Skin epidermis (tissue), 12 donors: ENCODE measurements around the gene MYBPH.

Experiments used
- H3K27ac ChIP-seq, 21 experiments: fragments of 200-600 bp; sonication (generic) in 11 of 21; one replicate each; pipeline ENCODE4 v1.5.0; 2020; ENCODE audit warnings: mild to moderate bottlenecking in 3 of 21, inconsistent platforms in 2 of 21, moderate library complexity in 2 of 21
- H3K4me3 ChIP-seq, 7 experiments: fragments of 200-600 bp; sonication (generic) in 2 of 7; one replicate each; pipeline ENCODE4 v1.5.0; 2020; ENCODE audit warnings: inconsistent platforms in 2 of 7, mild to moderate bottlenecking in 2 of 7, moderate library complexity in 1 of 7

The MYBPH gene

GRCh38 chr1:203183828-203184227 is 8.2 kb upstream of the MYBPH start:
- no peak overlapping the region for H3K4me3 ChIP-seq
- peak overlapping the region in 1 of 21 experiments; percentile 45 for H3K27ac ChIP-seq

- Histone ChIP-seq H3K4me3 (no peak overlapping the region), H3K27ac (no peak overlapping the region)
These were observed 6.8 kb upstream of the MYBPH start for GRCh38 chr1:203182387-203182953.

- no peak overlapping the region for H3K4me3 ChIP-seq
These were observed 6.2 kb upstream of the MYBPH start for GRCh38 chr1:203181586-203182386.

GRCh38 chr1:203180611-203181330 is 5.1 kb upstream of the MYBPH start:
- H3K27ac ChIP-seq = no peak overlapping the region
- H3K4me3 ChIP-seq = no peak overlapping the region

More at GRCh38 chr1:203181586-203182386, 6.2 kb upstream of the MYBPH start:
- peak overlapping the region in 1 of 21 experiments; percentile 18 for H3K27ac ChIP-seq

GRCh38 chr1:203179667-203180005 is 4.0 kb upstream of the MYBPH start:
- no peak overlapping the region for H3K27ac ChIP-seq
- H3K4me3 ChIP-seq = no peak overlapping the region

- Histone ChIP-seq H3K4me3 (no peak overlapping the region), H3K27ac (peak overlapping the region in 1 of 21 experiments; percentile 8)
These were observed 3.4 kb upstream of the MYBPH start for GRCh38 chr1:203178821-203179666.

GRCh38 chr1:203178083-203178482 is 2.5 kb upstream of the MYBPH start:
- Histone ChIP-seq H3K4me3 (no peak overlapping the region), H3K27ac (peak overlapping the region in 1 of 21 experiments; percentile 8)

GRCh38 chr1:203177470-203178039 is 1.9 kb upstream of the MYBPH start:
- peak overlapping the region in 1 of 21 experiments; percentile 8 for H3K27ac ChIP-seq

GRCh38 chr1:203177036-203177405 is 1.4 kb upstream of the MYBPH start:
- Histone ChIP-seq H3K4me3 (no peak overlapping the region), H3K27ac (no peak overlapping the region)

More at GRCh38 chr1:203177470-203178039, 1.9 kb upstream of the MYBPH start:
- no peak overlapping the region for H3K4me3 ChIP-seq

- Histone ChIP-seq H3K27ac (no peak overlapping the region), H3K4me3 (no peak overlapping the region)
These were observed 828 bp upstream of the MYBPH start for GRCh38 chr1:203176273-203177035.

GRCh38 chr1:203175827-203176241 is 208 bp upstream of the MYBPH start:
- Histone ChIP-seq H3K4me3 (no peak overlapping the region), H3K27ac (no peak overlapping the region)

GRCh38 chr1:203174324-203174985 is 1.2 kb downstream of the MYBPH start:
- Histone ChIP-seq H3K27ac (no peak overlapping the region), H3K4me3 (no peak overlapping the region)

GRCh38 chr1:203173566-203173965 is 2.1 kb downstream of the MYBPH start:
- no peak overlapping the region for H3K27ac ChIP-seq
- no peak overlapping the region for H3K4me3 ChIP-seq

- no peak overlapping the region for H3K4me3 ChIP-seq
- H3K27ac ChIP-seq = no peak overlapping the region
These were observed 2.5 kb downstream of the MYBPH start for GRCh38 chr1:203173011-203173555.

GRCh38 chr1:203172184-203173010 is 3.2 kb downstream of the MYBPH start:
- no peak overlapping the region for H3K27ac ChIP-seq
- H3K4me3 ChIP-seq = no peak overlapping the region

- Histone ChIP-seq H3K4me3 (no peak overlapping the region), H3K27ac (no peak overlapping the region)
These were observed 4.1 kb downstream of the MYBPH start for GRCh38 chr1:203171341-203172183.
